Measurements from ENCODE around the gene DSTYK.

DNA sequence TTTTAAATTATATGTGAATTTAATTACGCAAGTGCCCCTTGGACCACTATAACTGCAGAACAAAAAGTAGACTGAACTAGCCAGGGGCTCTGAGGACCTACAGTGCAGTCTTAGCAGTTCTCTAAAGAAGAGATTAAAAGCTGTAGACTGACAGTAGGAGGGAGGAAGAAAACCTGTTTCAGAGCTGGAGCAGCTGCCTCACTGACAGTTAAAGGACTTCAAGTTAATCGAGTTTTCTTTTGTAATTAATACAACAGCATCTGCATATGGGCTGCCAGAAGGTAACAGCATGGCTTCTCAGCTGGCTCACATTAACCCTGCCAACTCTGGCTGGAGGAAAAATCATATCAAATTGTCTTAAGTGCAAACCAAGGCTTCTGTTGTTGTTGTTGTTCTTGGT is 19.9 kb downstream of the DSTYK start:
- TF ChIP-seq EZH2phosphoT487 (IDR thresholded peaks at IDR 0.05; ENCODE audit: unreplicated experiment): no peak
- TF ChIP-seq, protein P1, sequence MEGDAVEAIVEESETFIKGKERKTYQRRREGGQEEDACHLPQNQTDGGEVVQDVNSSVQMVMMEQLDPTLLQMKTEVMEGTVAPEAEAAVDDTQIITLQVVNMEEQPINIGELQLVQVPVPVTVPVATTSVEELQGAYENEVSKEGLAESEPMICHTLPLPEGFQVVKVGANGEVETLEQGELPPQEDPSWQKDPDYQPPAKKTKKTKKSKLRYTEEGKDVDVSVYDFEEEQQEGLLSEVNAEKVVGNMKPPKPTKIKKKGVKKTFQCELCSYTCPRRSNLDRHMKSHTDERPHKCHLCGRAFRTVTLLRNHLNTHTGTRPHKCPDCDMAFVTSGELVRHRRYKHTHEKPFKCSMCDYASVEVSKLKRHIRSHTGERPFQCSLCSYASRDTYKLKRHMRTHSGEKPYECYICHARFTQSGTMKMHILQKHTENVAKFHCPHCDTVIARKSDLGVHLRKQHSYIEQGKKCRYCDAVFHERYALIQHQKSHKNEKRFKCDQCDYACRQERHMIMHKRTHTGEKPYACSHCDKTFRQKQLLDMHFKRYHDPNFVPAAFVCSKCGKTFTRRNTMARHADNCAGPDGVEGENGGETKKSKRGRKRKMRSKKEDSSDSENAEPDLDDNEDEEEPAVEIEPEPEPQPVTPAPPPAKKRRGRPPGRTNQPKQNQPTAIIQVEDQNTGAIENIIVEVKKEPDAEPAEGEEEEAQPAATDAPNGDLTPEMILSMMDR (conservative IDR thresholded peaks at IDR 0.05; ENCODE audit: low read depth in 2 of 2): no peak
- no peak for TF ChIP-seq POLR2AphosphoS5 (IDR thresholded peaks at IDR 0.05; ENCODE audit: low read depth)
- no peak for TF ChIP-seq STAT1 (IDR thresholded peaks at IDR 0.05; ENCODE audit: unreplicated experiment)
- TF ChIP-seq JUNB (IDR thresholded peaks at IDR 0.05; ENCODE audit: unreplicated experiment): no peak
- no peak for TF ChIP-seq EZH2 (IDR thresholded peaks at IDR 0.05; ENCODE audit: low read depth, unreplicated experiment)
- TF ChIP-seq, protein P2, sequence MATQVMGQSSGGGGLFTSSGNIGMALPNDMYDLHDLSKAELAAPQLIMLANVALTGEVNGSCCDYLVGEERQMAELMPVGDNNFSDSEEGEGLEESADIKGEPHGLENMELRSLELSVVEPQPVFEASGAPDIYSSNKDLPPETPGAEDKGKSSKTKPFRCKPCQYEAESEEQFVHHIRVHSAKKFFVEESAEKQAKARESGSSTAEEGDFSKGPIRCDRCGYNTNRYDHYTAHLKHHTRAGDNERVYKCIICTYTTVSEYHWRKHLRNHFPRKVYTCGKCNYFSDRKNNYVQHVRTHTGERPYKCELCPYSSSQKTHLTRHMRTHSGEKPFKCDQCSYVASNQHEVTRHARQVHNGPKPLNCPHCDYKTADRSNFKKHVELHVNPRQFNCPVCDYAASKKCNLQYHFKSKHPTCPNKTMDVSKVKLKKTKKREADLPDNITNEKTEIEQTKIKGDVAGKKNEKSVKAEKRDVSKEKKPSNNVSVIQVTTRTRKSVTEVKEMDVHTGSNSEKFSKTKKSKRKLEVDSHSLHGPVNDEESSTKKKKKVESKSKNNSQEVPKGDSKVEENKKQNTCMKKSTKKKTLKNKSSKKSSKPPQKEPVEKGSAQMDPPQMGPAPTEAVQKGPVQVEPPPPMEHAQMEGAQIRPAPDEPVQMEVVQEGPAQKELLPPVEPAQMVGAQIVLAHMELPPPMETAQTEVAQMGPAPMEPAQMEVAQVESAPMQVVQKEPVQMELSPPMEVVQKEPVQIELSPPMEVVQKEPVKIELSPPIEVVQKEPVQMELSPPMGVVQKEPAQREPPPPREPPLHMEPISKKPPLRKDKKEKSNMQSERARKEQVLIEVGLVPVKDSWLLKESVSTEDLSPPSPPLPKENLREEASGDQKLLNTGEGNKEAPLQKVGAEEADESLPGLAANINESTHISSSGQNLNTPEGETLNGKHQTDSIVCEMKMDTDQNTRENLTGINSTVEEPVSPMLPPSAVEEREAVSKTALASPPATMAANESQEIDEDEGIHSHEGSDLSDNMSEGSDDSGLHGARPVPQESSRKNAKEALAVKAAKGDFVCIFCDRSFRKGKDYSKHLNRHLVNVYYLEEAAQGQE (IDR thresholded peaks at IDR 0.05; ENCODE audit: unreplicated experiment): no peak
- TF ChIP-seq CREB1 (CRISPR knock-in tag; IDR thresholded peaks at IDR 0.05; ENCODE audit: low read depth): no peak
- TF ChIP-seq, protein P3, sequence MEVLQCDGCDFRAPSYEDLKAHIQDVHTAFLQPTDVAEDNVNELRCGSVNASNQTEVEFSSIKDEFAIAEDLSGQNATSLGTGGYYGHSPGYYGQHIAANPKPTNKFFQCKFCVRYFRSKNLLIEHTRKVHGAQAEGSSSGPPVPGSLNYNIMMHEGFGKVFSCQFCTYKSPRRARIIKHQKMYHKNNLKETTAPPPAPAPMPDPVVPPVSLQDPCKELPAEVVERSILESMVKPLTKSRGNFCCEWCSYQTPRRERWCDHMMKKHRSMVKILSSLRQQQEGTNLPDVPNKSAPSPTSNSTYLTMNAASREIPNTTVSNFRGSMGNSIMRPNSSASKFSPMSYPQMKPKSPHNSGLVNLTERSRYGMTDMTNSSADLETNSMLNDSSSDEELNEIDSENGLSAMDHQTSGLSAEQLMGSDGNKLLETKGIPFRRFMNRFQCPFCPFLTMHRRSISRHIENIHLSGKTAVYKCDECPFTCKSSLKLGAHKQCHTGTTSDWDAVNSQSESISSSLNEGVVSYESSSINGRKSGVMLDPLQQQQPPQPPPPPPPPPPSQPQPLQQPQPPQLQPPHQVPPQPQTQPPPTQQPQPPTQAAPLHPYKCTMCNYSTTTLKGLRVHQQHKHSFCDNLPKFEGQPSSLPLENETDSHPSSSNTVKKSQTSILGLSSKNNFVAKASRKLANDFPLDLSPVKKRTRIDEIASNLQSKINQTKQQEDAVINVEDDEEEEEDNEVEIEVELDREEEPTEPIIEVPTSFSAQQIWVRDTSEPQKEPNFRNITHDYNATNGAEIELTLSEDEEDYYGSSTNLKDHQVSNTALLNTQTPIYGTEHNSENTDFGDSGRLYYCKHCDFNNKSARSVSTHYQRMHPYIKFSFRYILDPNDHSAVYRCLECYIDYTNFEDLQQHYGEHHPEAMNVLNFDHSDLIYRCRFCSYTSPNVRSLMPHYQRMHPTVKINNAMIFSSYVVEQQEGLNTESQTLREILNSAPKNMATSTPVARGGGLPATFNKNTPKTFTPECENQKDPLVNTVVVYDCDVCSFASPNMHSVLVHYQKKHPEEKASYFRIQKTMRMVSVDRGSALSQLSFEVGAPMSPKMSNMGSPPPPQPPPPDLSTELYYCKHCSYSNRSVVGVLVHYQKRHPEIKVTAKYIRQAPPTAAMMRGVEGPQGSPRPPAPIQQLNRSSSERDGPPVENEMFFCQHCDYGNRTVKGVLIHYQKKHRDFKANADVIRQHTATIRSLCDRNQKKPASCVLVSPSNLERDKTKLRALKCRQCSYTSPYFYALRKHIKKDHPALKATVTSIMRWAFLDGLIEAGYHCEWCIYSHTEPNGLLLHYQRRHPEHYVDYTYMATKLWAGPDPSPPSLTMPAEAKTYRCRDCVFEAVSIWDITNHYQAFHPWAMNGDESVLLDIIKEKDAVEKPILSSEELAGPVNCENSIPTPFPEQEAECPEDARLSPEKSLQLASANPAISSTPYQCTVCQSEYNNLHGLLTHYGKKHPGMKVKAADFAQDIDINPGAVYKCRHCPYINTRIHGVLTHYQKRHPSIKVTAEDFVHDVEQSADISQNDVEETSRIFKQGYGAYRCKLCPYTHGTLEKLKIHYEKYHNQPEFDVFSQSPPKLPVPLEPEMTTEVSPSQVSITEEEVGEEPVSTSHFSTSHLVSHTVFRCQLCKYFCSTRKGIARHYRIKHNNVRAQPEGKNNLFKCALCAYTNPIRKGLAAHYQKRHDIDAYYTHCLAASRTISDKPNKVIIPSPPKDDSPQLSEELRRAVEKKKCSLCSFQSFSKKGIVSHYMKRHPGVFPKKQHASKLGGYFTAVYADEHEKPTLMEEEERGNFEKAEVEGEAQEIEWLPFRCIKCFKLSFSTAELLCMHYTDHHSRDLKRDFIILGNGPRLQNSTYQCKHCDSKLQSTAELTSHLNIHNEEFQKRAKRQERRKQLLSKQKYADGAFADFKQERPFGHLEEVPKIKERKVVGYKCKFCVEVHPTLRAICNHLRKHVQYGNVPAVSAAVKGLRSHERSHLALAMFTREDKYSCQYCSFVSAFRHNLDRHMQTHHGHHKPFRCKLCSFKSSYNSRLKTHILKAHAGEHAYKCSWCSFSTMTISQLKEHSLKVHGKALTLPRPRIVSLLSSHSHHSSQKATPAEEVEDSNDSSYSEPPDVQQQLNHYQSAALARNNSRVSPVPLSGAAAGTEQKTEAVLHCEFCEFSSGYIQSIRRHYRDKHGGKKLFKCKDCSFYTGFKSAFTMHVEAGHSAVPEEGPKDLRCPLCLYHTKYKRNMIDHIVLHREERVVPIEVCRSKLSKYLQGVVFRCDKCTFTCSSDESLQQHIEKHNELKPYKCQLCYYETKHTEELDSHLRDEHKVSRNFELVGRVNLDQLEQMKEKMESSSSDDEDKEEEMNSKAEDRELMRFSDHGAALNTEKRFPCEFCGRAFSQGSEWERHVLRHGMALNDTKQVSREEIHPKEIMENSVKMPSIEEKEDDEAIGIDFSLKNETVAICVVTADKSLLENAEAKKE (CRISPR knock-in tag; IDR thresholded peaks at IDR 0.05): no peak

All from GM23338 (cell line).